Measurements from ENCODE around the gene GRM1.

- TF ChIP-seq ZNF384 (IDR thresholded peaks at IDR 0.05) (no peak), FOXK2 (IDR thresholded peaks at IDR 0.05) (no peak), ARNT (IDR thresholded peaks at IDR 0.05) (no peak)
Observed at GRCh38 chr6:146481527-146481926, 452.7 kb downstream of the GRM1 start.
